GM18867 (cell line): ENCODE data around the gene PSMA2.

ENCODE experiments used
- ATAC-seq: cut with Tn5 transposase; IDR thresholded peaks from one replicate; pipeline ENCODE4 v1.9.1; 2021; ENCODE audit warnings: mild to moderate bottlenecking, moderate library complexity; ENCODE audit not compliant: unreplicated experiment

The PSMA2 gene

GRCh38 chr7:42940985-42941847, 9.2 kb upstream of the PSMA2 start:
- peak; percentile 52 for ATAC-seq

GRCh38 chr7:42939457-42940240, 7.7 kb upstream of the PSMA2 start:
- peak; percentile 40 for ATAC-seq

DNA sequence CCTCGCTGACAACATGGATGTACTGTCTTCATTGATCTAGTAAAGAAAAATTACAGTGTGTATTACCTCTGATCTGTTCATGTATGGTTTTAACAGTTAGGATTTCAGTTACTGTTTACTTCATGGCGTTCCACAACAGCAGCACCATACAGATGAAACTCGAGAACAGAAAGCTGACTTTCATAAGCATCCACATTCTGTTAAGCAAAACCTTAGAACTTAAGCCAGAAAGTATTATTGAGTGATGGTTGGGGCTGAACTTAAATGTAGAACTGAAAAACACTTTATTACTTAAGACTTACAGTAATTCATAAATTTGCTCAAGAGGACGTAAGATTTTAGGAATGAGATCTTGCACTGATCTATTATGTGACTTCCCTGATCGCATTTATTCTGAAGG, 3.9 kb upstream of the PSMA2 start:
- no peak for ATAC-seq

- no peak for ATAC-seq
Measured at GRCh38 chr7:42934291-42934690, 2.3 kb upstream of the PSMA2 start.

- ATAC-seq, result no peak
Measured at GRCh38 chr7:42932811-42933591, 1.0 kb upstream of the PSMA2 start.

- no peak for ATAC-seq
Measured at GRCh38 chr7:42931447-42931833, 534 bp downstream of the PSMA2 start.

GRCh38 chr7:42930889-42931288, 1.1 kb downstream of the PSMA2 start:
- no peak for ATAC-seq

DNA sequence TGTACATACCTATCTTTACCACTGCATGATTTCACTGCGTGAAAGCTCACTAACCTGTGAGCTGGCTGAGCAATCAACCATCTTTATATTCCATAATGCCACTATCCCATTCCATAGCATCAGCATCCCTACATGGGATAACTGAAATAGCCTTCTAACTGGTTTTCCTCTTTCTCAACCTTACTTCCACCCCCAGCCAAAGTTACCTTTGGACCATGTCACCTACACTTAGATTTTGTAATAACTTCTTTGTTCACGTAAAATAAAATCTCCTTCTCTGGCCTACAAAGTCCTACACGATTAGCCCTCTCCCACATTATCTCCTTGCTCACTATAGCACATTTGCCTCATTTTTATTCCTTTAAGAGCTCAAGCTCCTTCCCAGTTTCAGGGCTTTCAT, 2.5 kb downstream of the PSMA2 start:
- no peak for ATAC-seq

DNA sequence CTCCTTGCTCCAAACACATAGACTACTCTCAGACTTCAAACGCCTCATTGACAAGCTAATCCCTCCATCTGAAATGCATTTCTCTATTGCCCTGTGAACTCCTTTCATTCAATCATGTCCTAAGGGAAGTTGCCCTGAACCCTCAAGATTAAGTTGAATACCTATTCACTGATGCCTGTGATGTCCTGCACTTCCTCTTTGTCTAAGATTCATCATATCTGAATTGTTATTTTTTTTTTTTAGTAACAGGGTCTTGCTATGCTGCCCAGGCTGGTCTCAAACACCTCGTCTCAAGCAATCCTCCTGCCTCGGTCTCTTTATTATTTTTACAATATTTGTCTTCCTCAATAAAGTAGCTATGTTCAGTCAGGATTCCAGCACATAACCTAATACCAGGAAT, 3.2 kb downstream of the PSMA2 start:
- no peak for ATAC-seq

GRCh38 chr7:42926204-42926603, 5.8 kb downstream of the PSMA2 start:
- ATAC-seq, result no peak

DNA sequence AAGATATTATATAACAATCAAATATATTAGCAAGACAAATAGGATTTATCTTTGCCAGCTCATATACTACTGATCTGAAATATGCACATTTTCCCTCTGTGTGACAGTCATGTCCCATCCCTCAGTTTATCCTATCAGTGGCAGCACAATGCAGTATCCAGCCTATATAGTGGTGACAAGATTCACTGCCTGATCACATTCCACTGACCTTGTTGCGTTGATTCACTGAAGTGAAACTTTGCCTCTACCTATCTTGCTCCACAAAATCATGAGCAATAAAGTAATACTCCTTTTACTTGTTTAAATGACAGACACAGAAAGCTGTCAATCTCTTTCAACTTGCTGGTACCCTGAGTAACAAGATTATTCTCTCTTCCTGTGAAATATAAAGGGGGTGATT, 6.3 kb downstream of the PSMA2 start:
- ATAC-seq, result no peak

DNA sequence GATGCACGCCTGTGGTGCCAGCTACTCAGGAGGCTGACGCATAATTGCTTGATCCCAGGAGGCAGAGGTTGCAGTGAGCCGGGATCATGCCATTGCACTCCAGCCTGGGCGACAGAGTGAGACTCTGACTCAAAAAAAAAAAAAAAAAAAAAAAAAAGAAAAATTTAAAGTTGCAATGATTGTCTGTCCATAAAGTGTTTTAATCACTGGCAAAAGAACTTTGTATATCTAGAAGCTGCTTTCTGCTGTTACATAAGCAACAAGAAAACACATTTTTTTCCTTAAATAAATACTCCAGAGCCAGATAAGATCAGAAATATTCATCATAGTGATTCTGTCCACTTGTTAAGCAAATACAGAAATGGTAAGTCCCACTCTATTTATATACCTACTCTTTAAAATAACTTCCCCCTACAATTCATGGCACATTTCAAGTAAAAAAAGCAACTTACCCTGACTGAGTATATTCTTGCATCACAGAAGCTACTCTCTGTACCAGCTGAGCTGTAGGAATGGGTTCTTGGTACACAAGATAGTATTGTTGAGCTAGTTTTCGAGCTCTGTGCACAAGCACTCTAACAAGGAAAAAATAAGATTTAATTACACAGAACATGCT, 7.6 kb downstream of the PSMA2 start:
- no peak for ATAC-seq

DNA sequence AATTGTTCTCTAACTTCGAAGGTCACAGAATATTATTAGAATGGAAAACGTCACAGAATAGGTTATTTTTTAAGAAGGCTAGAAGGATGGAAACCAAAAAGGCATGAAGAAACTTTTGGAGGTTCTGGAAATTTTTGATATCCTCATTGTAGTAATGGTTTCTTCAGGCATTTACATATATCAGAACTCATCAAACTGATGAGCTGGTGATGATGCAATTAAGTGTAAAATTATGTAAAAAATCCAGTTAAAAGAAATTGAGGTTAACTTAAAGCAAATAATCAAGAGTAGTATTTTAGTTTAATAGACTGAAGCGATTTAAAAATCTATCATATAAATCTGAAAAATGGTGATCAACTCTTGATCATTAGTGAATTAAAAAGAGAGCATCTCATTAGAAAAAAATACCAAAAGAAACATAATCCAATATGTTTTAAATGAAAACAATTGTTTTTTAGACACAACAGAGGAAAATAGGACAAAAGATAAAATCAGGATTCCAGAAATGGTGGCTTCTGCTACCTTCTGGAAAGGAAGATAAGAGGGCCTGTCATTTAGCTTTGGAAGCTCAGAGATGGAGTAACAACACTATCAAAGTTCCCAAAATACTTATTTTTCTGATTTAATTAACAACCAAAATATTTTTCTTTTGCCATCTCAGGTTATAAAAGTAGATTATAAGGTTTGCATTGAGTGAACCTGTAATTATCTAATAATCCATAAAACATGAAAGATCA, 9.8 kb downstream of the PSMA2 start:
- ATAC-seq, result no peak

GRCh38 chr7:42915356-42915755, 16.6 kb downstream of the PSMA2 start:
- ATAC-seq, result no peak

- ATAC-seq, result no peak
Measured at GRCh38 chr7:42914421-42915045, 17.4 kb downstream of the PSMA2 start.

DNA sequence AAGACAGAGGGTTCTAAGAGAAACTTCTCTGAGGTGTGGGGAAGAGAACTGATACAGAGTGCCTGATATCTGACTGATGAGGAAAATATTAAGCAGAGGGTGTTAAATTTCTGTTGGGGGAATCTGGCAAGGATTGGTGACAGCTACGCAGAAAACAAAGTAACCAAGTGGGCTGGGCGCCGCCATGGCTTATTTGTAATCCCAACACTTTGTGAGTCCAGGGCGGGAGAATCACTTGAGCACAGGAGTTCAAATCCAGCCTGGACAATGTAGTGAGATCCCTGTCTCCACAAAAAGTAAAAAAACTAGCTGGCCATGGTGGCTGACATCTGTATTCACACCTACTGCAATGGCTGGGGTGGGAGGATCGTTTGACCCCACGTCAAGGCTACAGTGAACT, 18.0 kb downstream of the PSMA2 start:
- no peak for ATAC-seq

GRCh38 chr7:42913591-42913990, 18.4 kb downstream of the PSMA2 start:
- no peak for ATAC-seq

DNA sequence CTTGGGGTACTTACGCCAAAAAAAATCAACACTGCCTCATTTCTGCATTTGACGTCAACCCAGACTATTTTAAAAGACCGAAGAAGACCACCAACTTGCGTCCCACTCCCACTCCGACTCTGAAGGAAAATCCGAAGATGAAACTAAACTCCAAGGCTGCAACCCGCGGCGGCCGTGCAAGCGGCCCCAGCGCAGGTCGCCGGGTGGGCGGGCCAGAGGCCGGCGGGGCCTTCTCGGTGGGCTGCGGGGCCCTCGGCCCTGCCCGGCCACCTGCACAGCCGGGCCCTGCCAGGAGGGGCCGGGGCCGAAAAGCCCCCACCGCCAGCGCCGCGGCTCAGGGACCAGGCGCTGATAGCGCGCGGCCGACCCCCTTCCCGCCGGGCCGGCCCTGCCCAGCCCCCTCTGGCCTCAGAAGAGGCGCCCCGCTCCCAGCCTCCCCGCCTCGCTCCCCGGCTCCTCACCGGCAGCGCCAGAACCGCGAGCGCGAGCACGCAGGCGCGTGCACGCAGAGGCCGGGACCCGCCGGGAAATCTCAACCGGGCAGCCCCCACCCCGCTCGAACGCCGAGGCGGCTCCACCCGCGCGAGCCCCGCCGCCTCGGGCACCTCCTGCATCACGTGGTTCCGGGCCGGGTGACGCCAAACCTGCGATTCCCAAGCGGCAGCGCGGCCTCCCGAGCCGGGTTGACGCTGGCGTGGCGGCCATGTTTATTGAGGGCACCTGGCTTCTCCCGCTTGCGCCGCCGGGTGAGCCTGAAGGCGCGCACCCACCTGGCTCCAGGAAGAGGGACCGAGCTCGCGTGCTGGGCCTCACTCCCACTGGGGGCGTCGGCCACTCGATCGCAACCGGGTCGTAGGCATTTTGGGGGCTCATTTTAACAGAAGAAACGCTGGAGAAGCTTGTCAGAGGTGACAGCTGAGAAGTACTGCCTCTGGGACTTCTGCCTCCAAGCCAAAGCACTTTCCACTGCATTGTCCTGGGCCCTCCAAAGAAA, 20.2 kb downstream of the PSMA2 start, which contains the start of gene C7orf25:
Gene C7orf25, minus strand, starts transcription at position 617 of the 994 bp plus-strand sequence. CDS start 1,170 bp downstream, outside the sequence.
- ATAC-seq, result peak; percentile 90
